Activated CD4-positive, alpha-beta T cell treated with anti-CD3 and anti-CD28 coated beads, Interleukin-2, amount 10 ng/mL, durations not matched to agents 7 days and 5 days (primary cell): ENCODE results near the gene ANGPTL5. TPM values are rescaled to one million over a fixed set of nuclear protein-coding genes. Genes with fewer than 3 reads are reported as not detected.

Experiments
- CTCF ChIA-PET: fragments of 350-600 bp; sonication (Branson Sonifier 250); formaldehyde crosslinking; loops from one replicate; lab custom pipeline; 2021; ENCODE audit warnings: antibody characterized with exemption; lab: Charles Lee
- POLR2A ChIA-PET: fragments of 350-600 bp; sonication (Branson Sonifier 250); formaldehyde crosslinking; loops from one replicate; lab custom pipeline; 2021; ENCODE audit warnings: antibody characterized with exemption; lab: Charles Lee
- DNase-seq: peaks from one replicate; pipeline ENCODE4 v3.0.0-alpha.2; 2020
- H3K27ac Mint-ChIP-seq: one replicate; pipeline ENCODE4 v1.8.0; 2021; ENCODE audit warnings: mild to moderate bottlenecking, moderate library complexity, mixed read lengths
- H3K27me3 Mint-ChIP-seq: one replicate; pipeline ENCODE4 v1.8.0; 2021; ENCODE audit warnings: mixed read lengths
- H3K36me3 Mint-ChIP-seq: one replicate; pipeline ENCODE4 v1.8.0; 2021; ENCODE audit warnings: low read depth, mixed read lengths
- H3K4me1 Mint-ChIP-seq: one replicate; pipeline ENCODE4 v1.8.0; 2021; ENCODE audit warnings: mixed read lengths
- H3K4me3 Mint-ChIP-seq: one replicate; pipeline ENCODE4 v1.8.0; 2021; ENCODE audit warnings: mild to moderate bottlenecking, moderate library complexity, mixed read lengths
- H3K9me3 Mint-ChIP-seq: one replicate; pipeline ENCODE4 v1.8.0; 2021; ENCODE audit warnings: mixed read lengths
- total RNA-seq, 2 experiments: library from RNA; stranded (reverse); gene quantifications; one replicate each; pipeline ENCODE4 v1.2.3, GENCODE V29; 2021

Gene ANGPTL5
- total RNA-seq, 2 experiments from 2014 or later: not detected

DNA sequence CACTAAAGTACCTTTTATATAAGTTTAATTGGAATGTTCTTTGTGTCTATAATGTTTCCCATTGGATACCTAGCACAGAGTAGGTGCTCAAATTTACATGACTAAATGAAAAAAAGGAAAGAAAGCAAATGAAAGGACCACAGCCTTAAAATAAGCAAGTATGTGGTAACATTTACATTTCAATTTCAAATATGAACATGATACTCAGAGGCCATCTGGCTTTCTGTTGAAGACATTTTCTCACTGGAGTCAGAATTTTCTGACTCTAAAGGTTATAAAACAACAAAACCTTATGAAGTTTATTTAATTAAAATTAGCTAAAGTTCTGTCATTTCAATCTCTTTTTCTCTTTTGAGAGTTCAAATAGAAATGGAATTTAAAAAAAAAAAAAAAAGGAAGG lies 904 bp upstream of the ANGPTL5 start:
- ChIA-PET POLR2A (no interaction called here), CTCF (interaction anchor here (0.6 kb wide), 1 partner anchor 427 kb away, joined by 3 read pairs; no protein-coding TSS in a partner anchor)
- Mint-ChIP-seq H3K36me3 (no peaks in the 10 kb centered on the region), H3K27me3 (no peaks in the 10 kb centered on the region), H3K27ac (no peak overlapping the region), H3K4me3 (no peak overlapping the region), H3K9me3 (no peaks in the 10 kb centered on the region), H3K4me1 (peaks cover 25% of the 10 kb centered on the region)
- no peak for DNase-seq

DNA sequence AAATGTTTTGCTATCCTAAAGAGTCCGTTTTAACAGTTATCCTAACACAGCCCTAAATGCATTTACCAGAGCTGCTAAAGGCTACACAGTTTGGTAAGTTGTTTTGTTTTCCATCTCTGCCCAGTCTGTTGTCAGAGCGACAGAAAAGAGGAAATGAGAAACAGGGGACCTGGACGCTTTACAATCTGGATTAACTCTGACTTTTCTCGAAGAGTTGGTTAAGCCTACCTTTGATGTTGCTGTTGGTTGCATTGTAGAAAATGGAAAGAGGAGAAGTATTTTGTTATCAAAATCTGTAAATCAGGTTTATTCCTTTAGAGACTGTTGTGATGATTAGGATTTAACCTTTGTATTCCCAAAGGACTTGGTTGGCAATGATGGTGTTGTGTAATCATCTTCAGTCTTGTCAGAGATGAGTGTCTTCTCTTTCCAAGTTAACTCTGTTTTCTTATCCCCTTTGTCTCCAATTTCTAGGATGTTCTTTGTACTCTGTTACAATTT lies 481 bp downstream of the ANGPTL5 start:
- Mint-ChIP-seq H3K4me1 (peaks cover 25% of the 10 kb centered on the region), H3K9me3 (no peaks in the 10 kb centered on the region), H3K36me3 (no peaks in the 10 kb centered on the region), H3K27ac (peak overlapping the region; percentile 39), H3K27me3 (no peaks in the 10 kb centered on the region), H3K4me3 (peak overlapping the region; percentile 87)
- no peak for DNase-seq
- ChIA-PET POLR2A (no interaction called here), CTCF (no interaction called here)

DNA sequence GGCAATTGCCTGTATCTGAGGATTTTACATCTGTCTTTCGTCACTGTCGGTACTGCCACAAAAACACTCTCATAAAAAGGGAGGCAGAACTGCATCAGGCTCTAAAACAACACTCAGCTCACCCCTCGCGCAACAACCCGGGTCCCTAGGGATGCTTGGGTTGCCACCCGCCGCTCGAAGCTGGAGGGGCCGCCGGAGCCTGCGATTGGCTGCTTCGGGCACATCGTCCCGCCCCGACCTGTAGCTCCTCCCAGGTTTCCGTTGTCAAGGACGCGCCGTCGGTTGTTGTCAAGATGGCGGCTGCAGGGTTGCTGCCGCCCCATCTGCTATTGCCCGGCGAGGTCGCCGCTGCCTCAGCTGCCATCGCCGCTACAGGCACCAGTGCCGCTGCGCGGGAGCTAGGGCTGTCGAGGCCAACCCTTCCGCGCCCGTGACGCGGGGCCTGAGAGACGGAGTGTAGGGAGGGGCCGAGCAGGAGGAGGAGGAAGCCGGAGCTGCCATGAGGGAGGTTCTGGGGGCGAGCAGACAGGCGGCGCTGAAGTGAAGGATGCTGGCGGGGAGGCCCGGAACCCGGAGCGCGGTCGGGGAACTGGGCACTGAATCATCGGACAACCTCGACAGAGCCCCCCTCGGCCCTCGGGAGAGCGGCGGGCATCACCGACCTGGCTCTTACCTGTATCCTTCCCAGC lies 1.4 kb downstream of the ANGPTL5 start, which contains the start of gene CEP126:
Gene CEP126 (plus strand): TSS at position 273 of the 689 bp plus-strand sequence. CDS start 275 bp downstream, at position 548.
- Mint-ChIP-seq H3K9me3 (no peaks in the 10 kb centered on the region), H3K4me1 (peaks cover 25% of the 10 kb centered on the region), H3K27ac (peak within 1 kb of the TSS; percentile 84), H3K27me3 (no peaks in the 10 kb centered on the region), H3K4me3 (peak within 1 kb of the TSS; percentile 87), H3K36me3 (no peaks in the 10 kb centered on the region)
- DNase-seq: peak; percentile 93
- POLR2A ChIA-PET: no interaction called here
- CTCF ChIA-PET: no interaction called here

DNA sequence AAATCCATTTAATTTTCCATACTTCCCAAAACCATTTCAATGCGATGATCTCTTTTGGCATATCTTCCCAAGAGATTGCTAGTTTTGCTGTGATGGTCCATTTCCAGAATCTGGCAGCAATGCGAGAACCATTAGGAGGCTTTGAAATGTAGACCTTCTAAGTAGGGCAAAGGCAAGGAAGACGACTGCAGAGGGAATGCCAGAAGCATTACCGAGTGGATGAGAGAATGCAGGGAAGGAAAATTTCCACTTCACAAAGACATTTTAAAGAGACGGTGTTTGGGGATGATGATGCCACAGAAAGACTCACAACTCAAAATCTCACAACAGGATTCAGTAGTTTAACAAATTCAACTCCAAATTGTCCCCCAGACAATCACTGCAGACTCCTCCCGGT lies 2.0 kb downstream of the ANGPTL5 start:
- Mint-ChIP-seq H3K27ac (no peak overlapping the region), H3K4me1 (peaks cover 25% of the 10 kb centered on the region), H3K36me3 (no peaks in the 10 kb centered on the region), H3K27me3 (no peaks in the 10 kb centered on the region), H3K4me3 (peak overlapping the region; percentile 87), H3K9me3 (no peaks in the 10 kb centered on the region)
- DNase-seq: no peak
- POLR2A ChIA-PET: no interaction called here
- CTCF ChIA-PET: no interaction called here

DNA sequence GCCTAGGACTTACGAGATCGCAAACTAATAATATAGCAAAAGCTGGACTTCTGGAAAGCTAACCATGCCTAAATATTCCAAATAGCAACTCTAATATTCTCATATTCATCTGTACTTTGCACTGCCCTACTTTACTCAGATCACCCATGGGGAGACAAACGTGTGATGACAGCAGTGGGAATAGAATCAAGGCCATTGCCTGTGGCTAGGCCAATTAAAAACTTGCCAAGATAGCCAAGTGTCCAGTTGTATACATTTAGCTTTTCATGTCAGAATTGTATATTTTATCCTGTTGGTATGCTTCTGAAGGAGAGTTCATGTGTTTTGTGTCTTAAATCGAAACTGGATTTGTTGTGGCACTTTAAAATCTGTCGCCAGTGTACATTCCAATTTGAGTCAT lies 2.7 kb downstream of the ANGPTL5 start:
- Mint-ChIP-seq H3K27ac (no peak overlapping the region), H3K27me3 (peaks cover 4% of the 10 kb centered on the region), H3K4me3 (no peak overlapping the region), H3K36me3 (no peaks in the 10 kb centered on the region), H3K9me3 (no peaks in the 10 kb centered on the region), H3K4me1 (peaks cover 25% of the 10 kb centered on the region)
- ChIA-PET POLR2A (no interaction called here), CTCF (interaction anchor here (0.8 kb wide), 1 partner anchor 9 kb away, joined by 3 read pairs; no protein-coding TSS in a partner anchor)
- DNase-seq: no peak

DNA sequence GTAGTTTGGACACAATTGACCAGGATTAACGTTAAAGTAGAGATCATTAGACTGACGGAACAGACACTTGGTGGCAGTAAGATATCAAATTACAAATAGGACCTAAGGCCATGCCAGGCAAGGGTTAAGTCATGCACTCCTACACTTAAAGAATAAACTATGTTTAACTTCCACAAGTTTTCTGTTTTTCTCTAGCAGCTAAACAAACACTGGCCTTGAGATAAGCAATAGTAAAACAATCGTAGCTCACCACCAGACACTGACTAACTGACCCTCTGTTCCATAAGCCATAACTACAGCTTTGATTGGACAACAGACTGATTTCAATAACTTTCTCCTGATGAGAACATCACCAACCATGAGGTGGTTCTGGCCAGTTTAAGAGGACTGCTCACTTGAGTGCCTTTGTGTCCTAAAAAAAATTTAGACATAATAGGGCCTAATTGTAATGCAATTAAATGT lies 3.5 kb downstream of the ANGPTL5 start:
- peaks cover 4% of the 10 kb centered on the region for H3K27me3 Mint-ChIP-seq
- CTCF ChIA-PET: interaction anchor here (0.8 kb wide), 1 partner anchor 8 kb away, joined by 3 read pairs; no protein-coding TSS in a partner anchor
- POLR2A ChIA-PET: interaction anchor here (0.6 kb wide), 1 partner anchor 94 kb away, joined by 3 read pairs; no protein-coding TSS in a partner anchor
- no peaks in the 10 kb centered on the region for H3K36me3 Mint-ChIP-seq
- no peak for DNase-seq
- H3K27ac Mint-ChIP-seq: no peak overlapping the region
- H3K9me3 Mint-ChIP-seq: no peaks in the 10 kb centered on the region
- no peak overlapping the region for H3K4me3 Mint-ChIP-seq
- peaks cover 25% of the 10 kb centered on the region for H3K4me1 Mint-ChIP-seq

DNA sequence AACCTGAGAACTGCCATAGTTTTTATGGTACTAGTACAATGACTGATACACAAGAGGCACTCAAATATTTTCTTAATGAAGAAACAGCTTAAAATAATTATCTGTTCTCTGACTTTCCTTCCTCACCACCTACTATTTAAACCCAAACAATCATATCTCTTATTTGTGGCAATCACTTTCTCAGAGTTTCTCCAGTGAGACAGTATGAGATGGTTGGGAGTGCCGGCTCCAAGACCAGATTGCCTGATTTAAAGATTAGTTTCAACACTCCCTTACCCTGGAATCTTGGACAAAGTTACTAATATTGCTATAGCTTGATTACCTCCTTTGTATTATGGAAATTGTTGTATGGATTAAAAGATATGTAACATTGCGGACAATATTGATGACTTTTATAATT lies 7.2 kb downstream of the ANGPTL5 start:
- Mint-ChIP-seq H3K4me1 (peaks cover under 1% of the 10 kb centered on the region), H3K4me3 (no peak overlapping the region), H3K36me3 (no peaks in the 10 kb centered on the region), H3K27me3 (peaks cover 11% of the 10 kb centered on the region), H3K27ac (no peak overlapping the region), H3K9me3 (no peaks in the 10 kb centered on the region)
- ChIA-PET CTCF (no interaction called here), POLR2A (no interaction called here)
- no peak for DNase-seq

DNA sequence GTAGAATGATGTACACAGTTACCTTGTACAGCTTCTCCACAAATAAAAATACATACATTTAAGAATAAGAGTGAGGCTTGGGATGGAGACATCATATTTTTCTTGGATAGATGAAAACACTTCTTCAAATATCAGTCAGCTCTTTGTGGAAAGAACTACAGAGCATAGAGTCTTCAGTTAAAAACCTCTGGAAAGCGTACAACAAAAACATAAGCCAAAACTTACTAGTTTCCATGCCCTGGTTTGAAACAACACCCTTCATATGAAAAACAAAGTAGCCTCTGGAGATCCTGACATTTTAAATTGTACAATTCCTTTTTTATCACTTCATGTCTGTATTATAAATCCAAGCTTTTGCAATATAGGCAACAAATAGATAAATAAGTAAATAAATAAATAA lies 8.5 kb downstream of the ANGPTL5 start:
- Mint-ChIP-seq H3K27ac (no peak overlapping the region), H3K36me3 (no peaks in the 10 kb centered on the region), H3K4me1 (no peaks in the 10 kb centered on the region), H3K4me3 (no peak overlapping the region), H3K9me3 (no peaks in the 10 kb centered on the region), H3K27me3 (peaks cover 18% of the 10 kb centered on the region)
- no peak for DNase-seq
- ChIA-PET CTCF (interaction anchor here (0.6 to 1.0 kb wide), 3 partner anchors 11 to 513 kb away, joined by 3 to 5 read pairs (median 3); no protein-coding TSS in a partner anchor), POLR2A (no interaction called here)

DNA sequence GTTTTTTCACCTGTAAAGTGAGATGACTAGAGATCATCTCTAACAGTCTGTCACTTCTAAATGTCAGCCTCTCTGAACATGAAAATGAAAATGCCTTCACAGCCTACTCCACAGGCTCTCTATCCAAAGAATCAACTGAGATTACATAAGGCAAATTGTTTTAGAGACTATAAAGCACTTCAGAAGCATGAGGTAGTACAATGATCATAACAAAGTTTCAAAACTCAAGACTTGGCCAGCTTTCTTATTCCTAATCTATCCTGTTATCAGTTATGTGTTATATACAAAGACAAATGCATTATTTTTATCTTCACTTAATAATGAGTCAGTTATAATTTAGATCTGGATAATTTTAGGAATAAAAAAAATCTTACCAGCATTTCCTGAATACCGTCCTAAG lies 21.8 kb downstream of the ANGPTL5 start:
- Mint-ChIP-seq H3K36me3 (no peaks in the 10 kb centered on the region), H3K27ac (no peak overlapping the region), H3K27me3 (peaks cover 9% of the 10 kb centered on the region), H3K4me1 (no peaks in the 10 kb centered on the region), H3K4me3 (no peak overlapping the region), H3K9me3 (no peaks in the 10 kb centered on the region)
- DNase-seq: no peak
- POLR2A ChIA-PET: interaction anchor here (0.7 kb wide), 1 partner anchor 1007 kb away, joined by 3 read pairs; no protein-coding TSS in a partner anchor
- CTCF ChIA-PET: interaction anchor here (0.5 to 1.5 kb wide), 2 partner anchors 13 to 96 kb away, joined by 3 read pairs; no protein-coding TSS in a partner anchor

DNA sequence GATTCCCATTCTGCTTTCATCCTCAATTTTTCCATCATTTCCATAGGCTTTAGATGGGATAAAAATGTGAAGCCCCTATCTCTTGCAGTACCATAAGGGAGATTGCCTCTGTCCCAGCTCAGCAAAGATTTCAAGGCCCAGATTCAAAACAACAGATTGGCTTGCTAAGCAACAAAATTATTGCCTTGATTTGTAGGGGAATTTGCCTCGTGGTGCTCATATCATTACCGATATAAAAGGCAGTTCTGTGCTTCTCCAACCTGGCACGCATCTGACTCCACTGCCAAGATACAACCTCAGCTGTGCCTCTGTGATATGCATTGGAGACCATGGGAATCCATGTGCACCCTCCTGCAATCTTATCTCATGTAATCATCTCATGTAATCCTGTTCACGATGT lies 26.6 kb downstream of the ANGPTL5 start:
- no peak overlapping the region for H3K4me3 Mint-ChIP-seq
- ChIA-PET POLR2A (no interaction called here), CTCF (no interaction called here)
- no peak overlapping the region for H3K27ac Mint-ChIP-seq
- H3K4me1 Mint-ChIP-seq: no peaks in the 10 kb centered on the region
- peaks cover 7% of the 10 kb centered on the region for H3K27me3 Mint-ChIP-seq
- no peaks in the 10 kb centered on the region for H3K36me3 Mint-ChIP-seq
- DNase-seq: no peak
- no peaks in the 10 kb centered on the region for H3K9me3 Mint-ChIP-seq

DNA sequence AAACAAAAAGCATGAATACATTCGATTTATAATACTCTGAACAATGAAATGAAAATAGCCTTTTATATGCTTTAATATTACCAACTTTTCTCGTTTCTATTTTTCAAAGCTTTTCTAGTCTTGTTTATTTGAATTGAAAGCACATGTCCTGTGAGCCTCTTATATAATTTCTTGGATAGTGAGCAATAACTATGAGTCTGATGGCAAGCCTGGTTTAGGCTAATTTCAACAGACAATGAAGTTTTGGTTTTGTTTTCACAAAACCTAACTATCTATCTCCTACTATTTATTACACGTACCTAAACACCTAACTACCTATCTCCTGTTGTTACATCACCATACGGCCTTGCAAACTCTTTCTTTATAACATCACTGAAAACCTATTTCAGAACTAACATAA lies 30.7 kb downstream of the ANGPTL5 start:
- no peaks in the 10 kb centered on the region for H3K36me3 Mint-ChIP-seq
- H3K27ac Mint-ChIP-seq: no peak overlapping the region
- CTCF ChIA-PET: no interaction called here
- peaks cover 4% of the 10 kb centered on the region for H3K27me3 Mint-ChIP-seq
- H3K9me3 Mint-ChIP-seq: no peaks in the 10 kb centered on the region
- no peaks in the 10 kb centered on the region for H3K4me1 Mint-ChIP-seq
- POLR2A ChIA-PET: no interaction called here
- H3K4me3 Mint-ChIP-seq: no peak overlapping the region
- DNase-seq: no peak

DNA sequence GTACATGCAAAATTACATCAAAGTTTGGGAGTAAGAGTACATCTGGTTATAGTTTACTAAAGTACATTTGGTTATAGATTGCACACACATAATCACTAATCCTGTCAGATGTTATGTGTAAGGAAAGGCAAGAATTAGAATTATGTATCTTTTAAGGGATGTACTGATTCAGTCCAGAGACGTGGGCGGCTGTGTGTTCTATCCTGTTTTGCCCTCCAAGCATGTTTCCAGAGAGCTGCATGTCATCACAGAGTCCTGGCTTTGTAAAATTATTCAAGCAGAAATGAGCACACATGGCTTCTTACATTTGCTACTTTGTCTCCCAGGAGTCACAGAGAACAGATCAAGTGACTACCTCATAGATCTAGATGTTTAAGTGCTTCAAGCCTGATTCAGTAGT lies 34.7 kb downstream of the ANGPTL5 start:
- Mint-ChIP-seq H3K36me3 (no peaks in the 10 kb centered on the region), H3K27me3 (peaks cover 8% of the 10 kb centered on the region), H3K4me3 (no peak overlapping the region), H3K9me3 (no peaks in the 10 kb centered on the region), H3K4me1 (no peaks in the 10 kb centered on the region), H3K27ac (no peak overlapping the region)
- POLR2A ChIA-PET: no interaction called here
- no peak for DNase-seq
- CTCF ChIA-PET: no interaction called here

DNA sequence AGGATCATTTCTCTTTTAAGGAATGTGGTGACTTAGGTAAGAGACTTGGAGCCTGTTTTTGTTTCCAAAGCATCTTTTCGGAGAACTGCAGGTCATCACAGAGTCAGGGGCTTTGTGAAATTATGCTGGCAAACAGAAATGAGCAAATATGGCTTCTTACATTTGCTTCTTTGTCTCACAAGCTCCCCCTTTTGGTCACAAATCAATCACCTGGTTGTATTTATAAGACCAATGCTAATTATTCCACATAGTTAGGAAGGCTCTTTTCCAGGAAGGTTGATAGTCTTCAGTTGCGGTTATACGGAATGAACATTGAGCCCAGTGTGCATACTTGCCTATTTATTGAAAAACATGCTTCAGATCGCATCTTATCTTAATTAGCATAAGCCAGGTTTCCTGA lies 36.1 kb downstream of the ANGPTL5 start:
- H3K9me3 Mint-ChIP-seq: no peaks in the 10 kb centered on the region
- ChIA-PET CTCF (no interaction called here), POLR2A (no interaction called here)
- H3K27me3 Mint-ChIP-seq: peaks cover 15% of the 10 kb centered on the region
- H3K27ac Mint-ChIP-seq: no peak overlapping the region
- no peaks in the 10 kb centered on the region for H3K36me3 Mint-ChIP-seq
- no peaks in the 10 kb centered on the region for H3K4me1 Mint-ChIP-seq
- DNase-seq: no peak
- no peak overlapping the region for H3K4me3 Mint-ChIP-seq
